ENCODE results near the gene PLK2. TPM values are rescaled to one million over a fixed set of nuclear protein-coding genes. Genes with fewer than 3 reads are reported as not detected.

Gene PLK2
- total and polyA plus RNA-seq, 2 of the 4 experiments (the other 2 are of a cell fraction) = 129 to 337 TPM

DNA sequence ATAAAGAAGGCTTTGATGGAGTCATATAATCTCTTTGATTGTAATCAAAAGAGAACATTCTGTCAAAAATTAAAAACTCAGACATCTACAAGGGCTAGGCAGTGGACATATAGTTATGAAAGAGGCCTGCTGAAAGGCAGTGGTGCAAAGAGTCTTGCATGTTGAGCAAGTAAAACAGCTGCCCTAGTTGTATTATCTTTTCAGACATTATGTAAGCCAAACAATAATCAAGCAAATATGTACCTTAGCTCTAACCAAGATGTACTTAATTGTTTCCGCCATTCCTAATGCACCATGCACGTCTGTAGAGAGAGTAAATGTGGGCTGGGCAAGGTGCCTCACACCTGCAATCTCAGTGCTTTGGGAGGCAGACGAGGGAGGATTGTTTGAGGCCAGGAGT lies 45.6 kb upstream of the PLK2 start:
- Histone ChIP-seq H3K4me3 (ENCODE audit: insufficient read depth, low read depth, low read length) (no peak overlapping the region), H4K5ac (ENCODE audit: low read depth, low read length) (no peak overlapping the region), H3K18ac (ENCODE audit: low read depth, low read length) (no peak overlapping the region), H3K9me1 (ENCODE audit: insufficient read depth, low read length) (no peaks in the 10 kb centered on the region), H2BK120ac (ENCODE audit: low read depth, low read length) (no peak overlapping the region), H3K56ac (ENCODE audit: extremely low read depth, insufficient read depth, low read length) (no peak overlapping the region), H2AK5ac (ENCODE audit: low read depth, low read length) (no peak overlapping the region), H3K79me1 (ENCODE audit: low read depth in 1 of 2, low read length in 2 of 2) (no peaks in the 10 kb centered on the region), H2BK15ac (ENCODE audit: low read depth, low read length) (no peak overlapping the region), H3K4me2 (ENCODE audit: low read depth, low read length) (no peak overlapping the region), H2BK20ac (ENCODE audit: low read depth, low read length) (no peak overlapping the region), H4K20me1 (ENCODE audit: insufficient read depth, low read length) (no peaks in the 10 kb centered on the region), H3K27me3 (ENCODE audit: control insufficient read depth, insufficient read depth, low read length) (peaks cover 3% of the 10 kb centered on the region), H2BK5ac (ENCODE audit: low read depth, low read length, poor library complexity, severe bottlenecking) (no peak overlapping the region), H3K4ac (ENCODE audit: low read depth, low read length) (no peak overlapping the region), H4K91ac (ENCODE audit: insufficient read depth, low read depth, low read length) (no peak overlapping the region), H3K23ac (ENCODE audit: low read depth, low read length) (no peak overlapping the region), H3K9ac (ENCODE audit: low read depth, low read length) (no peak overlapping the region), H4K8ac (ENCODE audit: low read depth in 2 of 2, low read length in 2 of 2) (no peak overlapping the region), H3K36me3 (ENCODE audit: control insufficient read depth, insufficient read depth, low read length) (no peaks in the 10 kb centered on the region), H3K14ac (replicated peaks; ENCODE audit: low read depth, low read length) (no peak overlapping the region), H2AFZ (replicated peaks; ENCODE audit: low read length, poor library complexity) (no peak overlapping the region), H3K4me1 (ENCODE audit: control insufficient read depth, insufficient read depth, low read length) (no peaks in the 10 kb centered on the region), H3K27ac (ENCODE audit: insufficient read depth, low read length) (no peak overlapping the region), H2AK9ac (replicated peaks; ENCODE audit: low read depth, low read length, poor library complexity) (no peak overlapping the region), H3K9me3 (ENCODE audit: control insufficient read depth, insufficient read depth, low read length) (no peaks in the 10 kb centered on the region)
- TF ChIP-seq, protein P1, sequence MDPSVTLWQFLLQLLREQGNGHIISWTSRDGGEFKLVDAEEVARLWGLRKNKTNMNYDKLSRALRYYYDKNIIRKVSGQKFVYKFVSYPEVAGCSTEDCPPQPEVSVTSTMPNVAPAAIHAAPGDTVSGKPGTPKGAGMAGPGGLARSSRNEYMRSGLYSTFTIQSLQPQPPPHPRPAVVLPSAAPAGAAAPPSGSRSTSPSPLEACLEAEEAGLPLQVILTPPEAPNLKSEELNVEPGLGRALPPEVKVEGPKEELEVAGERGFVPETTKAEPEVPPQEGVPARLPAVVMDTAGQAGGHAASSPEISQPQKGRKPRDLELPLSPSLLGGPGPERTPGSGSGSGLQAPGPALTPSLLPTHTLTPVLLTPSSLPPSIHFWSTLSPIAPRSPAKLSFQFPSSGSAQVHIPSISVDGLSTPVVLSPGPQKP (IDR thresholded peaks at IDR 0.05; ENCODE audit: borderline replicate concordance, low read depth, low read length) = no peak
- no peak for TF ChIP-seq MAZ (IDR thresholded peaks at IDR 0.05; ENCODE audit: borderline replicate concordance, low read depth, low read length)
- no peak for TF ChIP-seq USF2 (IDR thresholded peaks at IDR 0.05; ENCODE audit: low read depth, low read length)
- no peak for TF ChIP-seq CTCF (conservative IDR thresholded peaks at IDR 0.05; ENCODE audit: low read depth, low read length)
- no peak for TF ChIP-seq POLR2A (IDR thresholded peaks at IDR 0.05; ENCODE audit: low read depth, low read length)
- no peak for TF ChIP-seq MXI1 (IDR thresholded peaks at IDR 0.05; ENCODE audit: borderline replicate concordance, low read depth, low read length)
- TF ChIP-seq SMC3 (IDR thresholded peaks at IDR 0.05; ENCODE audit: low read depth, low read length) = no peak
- TF ChIP-seq RFX5 (IDR thresholded peaks at IDR 0.05; ENCODE audit: low read depth, low read length) = no peak
- TF ChIP-seq CEBPB (IDR thresholded peaks at IDR 0.05; ENCODE audit: low read depth, low read length) = no peak
- TF ChIP-seq RAD21 (IDR thresholded peaks at IDR 0.05; ENCODE audit: low read length) = no peak
- no peak for TF ChIP-seq BHLHE40 (IDR thresholded peaks at IDR 0.05; ENCODE audit: low read depth, low read length)
- no peak for TF ChIP-seq NFE2L2 (IDR thresholded peaks at IDR 0.05; ENCODE audit: low read depth, low read length)
- no peak for TF ChIP-seq CHD1 (IDR thresholded peaks at IDR 0.05; ENCODE audit: low read depth, low read length)
- TF ChIP-seq RCOR1 (IDR thresholded peaks at IDR 0.05; ENCODE audit: insufficient replicate concordance, low read length) = no peak
- no peak for TF ChIP-seq FOS (IDR thresholded peaks at IDR 0.05; ENCODE audit: low read depth, low read length)
- no peak for TF ChIP-seq MAFK (IDR thresholded peaks at IDR 0.05; ENCODE audit: low read depth, low read length)
- in situ Hi-C loops (cut with MboI; ENCODE audit: low sequenced_read_pairs) = loop anchor here (10.0 kb wide), 1 partner anchor 339 kb away; no protein-coding TSS in a partner anchor
- intact Hi-C loops (cut with micrococcal nuclease) = no loop called here
- BruUV-seq (replicated peaks) = no TSS peak
- no CpG with 5 or more reads among the region's 3 CpGs for WGBS, 2 experiments (ENCODE audit: extremely low coverage in 2 of 2, insufficient read length in 1 of 2)
- dilution Hi-C loops (cut with HindIII; ENCODE audit: low sequenced_read_pairs, unreplicated experiment) = no loop called here
- POLR2A ChIA-PET (ENCODE audit: unreplicated experiment) = no interaction called here
- ATAC-seq (ENCODE audit: low read depth) = no peak
- no peak for DNase-seq
- CTCF ChIA-PET = no interaction called here

All from IMR-90 (cell line).